Measurements from ENCODE around the gene AMD1.

The AMD1 gene

DNA sequence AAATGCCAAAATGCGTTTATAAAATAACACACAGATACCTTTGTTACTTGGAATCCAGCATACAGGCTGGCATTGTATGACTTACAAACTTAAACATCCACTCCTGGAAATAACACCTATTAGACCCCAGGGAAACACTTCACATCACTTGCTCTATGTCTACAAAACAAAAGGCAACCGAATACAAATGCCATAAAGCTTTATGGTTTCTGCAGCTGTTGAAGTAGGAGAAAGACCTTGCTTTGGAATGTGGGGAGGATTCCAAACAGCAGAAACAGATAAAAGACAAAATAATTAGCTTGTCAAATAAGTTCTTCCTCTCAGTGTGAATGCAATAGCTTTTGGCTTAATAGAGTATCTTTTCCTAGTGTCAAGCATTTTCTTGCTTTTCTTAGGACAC lies 9.8 kb upstream of the AMD1 start:
- Histone ChIP-seq H3K27ac (replicated peaks) (no peak overlapping the region), H3K4me3 (replicated peaks; ENCODE audit: insufficient read depth, low read length) (no peak overlapping the region), H3K27me3 (ENCODE audit: insufficient read depth, poor library complexity, severe bottlenecking) (no peaks in the 10 kb centered on the region)
- DNase-seq (ENCODE audit: low read depth in 1 of 2, low spot score in 1 of 2): no peak
- TF ChIP-seq SPI1 (IDR thresholded peaks at IDR 0.05; ENCODE audit: borderline replicate concordance, low read depth): no peak

DNA sequence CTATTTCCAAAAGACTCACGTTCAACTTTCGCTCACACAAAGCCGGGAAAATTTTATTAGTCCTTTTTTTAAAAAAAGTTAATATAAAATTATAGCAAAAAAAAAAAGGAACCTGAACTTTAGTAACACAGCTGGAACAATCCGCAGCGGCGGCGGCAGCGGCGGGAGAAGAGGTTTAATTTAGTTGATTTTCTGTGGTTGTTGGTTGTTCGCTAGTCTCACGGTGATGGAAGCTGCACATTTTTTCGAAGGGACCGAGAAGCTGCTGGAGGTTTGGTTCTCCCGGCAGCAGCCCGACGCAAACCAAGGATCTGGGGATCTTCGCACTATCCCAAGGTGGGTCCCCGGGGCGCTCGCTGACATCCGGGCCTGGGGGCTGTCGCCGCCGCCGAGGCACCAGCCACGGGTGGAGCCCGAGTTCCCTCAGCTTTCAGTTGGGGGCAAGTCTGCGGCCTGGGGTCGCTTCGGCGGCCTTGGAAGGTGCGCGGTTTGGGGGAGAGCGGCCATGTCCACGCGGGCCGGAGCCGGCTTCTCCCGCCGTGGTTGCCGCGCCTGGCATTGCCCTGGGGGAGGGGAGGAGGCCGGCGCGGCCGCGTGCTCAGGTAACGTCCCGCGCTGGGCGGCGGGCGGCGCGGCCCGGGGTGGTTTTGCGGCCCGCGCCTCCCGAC lies 429 bp downstream of the AMD1 start:
- Histone ChIP-seq H3K27ac (replicated peaks) (peak overlapping the region; percentile 97), H3K4me3 (replicated peaks; ENCODE audit: insufficient read depth, low read length) (peak overlapping the region; percentile 91), H3K27me3 (ENCODE audit: insufficient read depth, poor library complexity, severe bottlenecking) (no peaks in the 10 kb centered on the region)
- TF ChIP-seq, protein P1, sequence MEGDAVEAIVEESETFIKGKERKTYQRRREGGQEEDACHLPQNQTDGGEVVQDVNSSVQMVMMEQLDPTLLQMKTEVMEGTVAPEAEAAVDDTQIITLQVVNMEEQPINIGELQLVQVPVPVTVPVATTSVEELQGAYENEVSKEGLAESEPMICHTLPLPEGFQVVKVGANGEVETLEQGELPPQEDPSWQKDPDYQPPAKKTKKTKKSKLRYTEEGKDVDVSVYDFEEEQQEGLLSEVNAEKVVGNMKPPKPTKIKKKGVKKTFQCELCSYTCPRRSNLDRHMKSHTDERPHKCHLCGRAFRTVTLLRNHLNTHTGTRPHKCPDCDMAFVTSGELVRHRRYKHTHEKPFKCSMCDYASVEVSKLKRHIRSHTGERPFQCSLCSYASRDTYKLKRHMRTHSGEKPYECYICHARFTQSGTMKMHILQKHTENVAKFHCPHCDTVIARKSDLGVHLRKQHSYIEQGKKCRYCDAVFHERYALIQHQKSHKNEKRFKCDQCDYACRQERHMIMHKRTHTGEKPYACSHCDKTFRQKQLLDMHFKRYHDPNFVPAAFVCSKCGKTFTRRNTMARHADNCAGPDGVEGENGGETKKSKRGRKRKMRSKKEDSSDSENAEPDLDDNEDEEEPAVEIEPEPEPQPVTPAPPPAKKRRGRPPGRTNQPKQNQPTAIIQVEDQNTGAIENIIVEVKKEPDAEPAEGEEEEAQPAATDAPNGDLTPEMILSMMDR (IDR thresholded peaks at IDR 0.05; ENCODE audit: insufficient read depth, low read length): no peak
- TF ChIP-seq SPI1 (IDR thresholded peaks at IDR 0.05; ENCODE audit: borderline replicate concordance, low read depth) (no peak), POLR2AphosphoS5 (IDR thresholded peaks at IDR 0.05; ENCODE audit: low read depth) (no peak), GABPA (IDR thresholded peaks at IDR 0.05; ENCODE audit: low read depth) (no peak)
- TF ChIP-seq, protein P2, sequence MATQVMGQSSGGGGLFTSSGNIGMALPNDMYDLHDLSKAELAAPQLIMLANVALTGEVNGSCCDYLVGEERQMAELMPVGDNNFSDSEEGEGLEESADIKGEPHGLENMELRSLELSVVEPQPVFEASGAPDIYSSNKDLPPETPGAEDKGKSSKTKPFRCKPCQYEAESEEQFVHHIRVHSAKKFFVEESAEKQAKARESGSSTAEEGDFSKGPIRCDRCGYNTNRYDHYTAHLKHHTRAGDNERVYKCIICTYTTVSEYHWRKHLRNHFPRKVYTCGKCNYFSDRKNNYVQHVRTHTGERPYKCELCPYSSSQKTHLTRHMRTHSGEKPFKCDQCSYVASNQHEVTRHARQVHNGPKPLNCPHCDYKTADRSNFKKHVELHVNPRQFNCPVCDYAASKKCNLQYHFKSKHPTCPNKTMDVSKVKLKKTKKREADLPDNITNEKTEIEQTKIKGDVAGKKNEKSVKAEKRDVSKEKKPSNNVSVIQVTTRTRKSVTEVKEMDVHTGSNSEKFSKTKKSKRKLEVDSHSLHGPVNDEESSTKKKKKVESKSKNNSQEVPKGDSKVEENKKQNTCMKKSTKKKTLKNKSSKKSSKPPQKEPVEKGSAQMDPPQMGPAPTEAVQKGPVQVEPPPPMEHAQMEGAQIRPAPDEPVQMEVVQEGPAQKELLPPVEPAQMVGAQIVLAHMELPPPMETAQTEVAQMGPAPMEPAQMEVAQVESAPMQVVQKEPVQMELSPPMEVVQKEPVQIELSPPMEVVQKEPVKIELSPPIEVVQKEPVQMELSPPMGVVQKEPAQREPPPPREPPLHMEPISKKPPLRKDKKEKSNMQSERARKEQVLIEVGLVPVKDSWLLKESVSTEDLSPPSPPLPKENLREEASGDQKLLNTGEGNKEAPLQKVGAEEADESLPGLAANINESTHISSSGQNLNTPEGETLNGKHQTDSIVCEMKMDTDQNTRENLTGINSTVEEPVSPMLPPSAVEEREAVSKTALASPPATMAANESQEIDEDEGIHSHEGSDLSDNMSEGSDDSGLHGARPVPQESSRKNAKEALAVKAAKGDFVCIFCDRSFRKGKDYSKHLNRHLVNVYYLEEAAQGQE (IDR thresholded peaks at IDR 0.05; ENCODE audit: insufficient replicate concordance, low read depth): no peak
- no peak for DNase-seq (ENCODE audit: low read depth in 1 of 2, low spot score in 1 of 2)

- Histone ChIP-seq H3K27ac (replicated peaks) (peak overlapping the region; percentile 97), H3K4me3 (replicated peaks; ENCODE audit: insufficient read depth, low read length) (peak overlapping the region; percentile 91), H3K27me3 (ENCODE audit: insufficient read depth, poor library complexity, severe bottlenecking) (no peaks in the 10 kb centered on the region)
- TF ChIP-seq GABPA (IDR thresholded peaks at IDR 0.05; ENCODE audit: low read depth) (no peak), POLR2AphosphoS5 (IDR thresholded peaks at IDR 0.05; ENCODE audit: low read depth) (no peak; the same call in 1 of the 2 replicates), SPI1 (IDR thresholded peaks at IDR 0.05; ENCODE audit: borderline replicate concordance, low read depth) (no peak)
- TF ChIP-seq, protein P2 (IDR thresholded peaks at IDR 0.05; ENCODE audit: insufficient replicate concordance, low read depth): no peak
- TF ChIP-seq, protein P1 (IDR thresholded peaks at IDR 0.05; ENCODE audit: insufficient read depth, low read length): no peak
- peak in 1 of 2 experiments; percentile 48 for DNase-seq (ENCODE audit: low read depth in 1 of 2, low spot score in 1 of 2)
Measured at GRCh38 chr6:110875548-110876169, 1.1 kb downstream of the AMD1 start.

GRCh38 chr6:110876170-110876773 lies 1.7 kb downstream of the AMD1 start:
- Histone ChIP-seq H3K4me3 (replicated peaks; ENCODE audit: insufficient read depth, low read length) (peak overlapping the region; percentile 91), H3K27ac (replicated peaks) (peak overlapping the region; percentile 97)
- peak in 1 of 2 experiments; percentile 71 for DNase-seq (ENCODE audit: low read depth in 1 of 2, low spot score in 1 of 2)

More at GRCh38 chr6:110876170-110876773, 1.7 kb downstream of the AMD1 start:
- TF ChIP-seq, protein P2 (IDR thresholded peaks at IDR 0.05; ENCODE audit: insufficient replicate concordance, low read depth): peak; percentile 27
- TF ChIP-seq GABPA (IDR thresholded peaks at IDR 0.05; ENCODE audit: low read depth) (no peak), POLR2AphosphoS5 (IDR thresholded peaks at IDR 0.05; ENCODE audit: low read depth) (peak; percentile 49; the same call in 1 of the 2 replicates)
- H3K27me3 ChIP-seq (ENCODE audit: insufficient read depth, poor library complexity, severe bottlenecking): no peaks in the 10 kb centered on the region
